ENCODE data around the gene CEP250. TPM values are rescaled to one million over a fixed set of nuclear protein-coding genes. Genes with fewer than 3 reads are reported as not detected.

The CEP250 gene
- total and polyA plus RNA-seq, 12 donors, result 4.8 to 18.8 (median 13.8) TPM

DNA sequence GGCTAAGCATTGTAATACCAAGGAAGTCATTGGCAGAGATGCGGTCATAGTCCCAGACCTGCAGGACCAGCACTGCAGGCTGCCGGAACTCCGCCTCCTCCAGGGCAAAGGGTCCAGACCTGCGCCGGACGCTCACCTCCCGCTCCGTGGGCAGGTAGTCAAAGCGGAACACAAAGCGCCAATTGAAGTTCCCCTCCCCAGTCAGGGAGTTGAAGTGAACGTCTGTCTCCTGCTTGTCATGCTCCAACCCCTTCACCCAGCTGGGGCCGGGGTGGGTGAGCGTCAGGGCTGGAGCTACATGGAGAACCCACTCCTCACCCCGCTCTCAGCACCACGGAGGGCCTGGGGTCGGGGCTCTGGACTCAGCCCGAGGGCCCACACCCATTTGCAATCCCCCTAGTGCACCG is 104.7 kb downstream of the CEP250 start:
- WGBS, 2 donors, result 68 to 79% methylated on average over 18 of the region's 18 CpGs
- no peaks in the 10 kb centered on the region for H3K9me3 ChIP-seq
- intact Hi-C loops (cut with DNase I), result no loop called here
- no peak for DNase-seq
- H3K4me1 ChIP-seq, result no peaks in the 10 kb centered on the region
- no peaks in the 10 kb centered on the region for H3K27me3 ChIP-seq
- no peak for ATAC-seq
- H3K27ac ChIP-seq, result no peak overlapping the region
- TF ChIP-seq, protein P1, sequence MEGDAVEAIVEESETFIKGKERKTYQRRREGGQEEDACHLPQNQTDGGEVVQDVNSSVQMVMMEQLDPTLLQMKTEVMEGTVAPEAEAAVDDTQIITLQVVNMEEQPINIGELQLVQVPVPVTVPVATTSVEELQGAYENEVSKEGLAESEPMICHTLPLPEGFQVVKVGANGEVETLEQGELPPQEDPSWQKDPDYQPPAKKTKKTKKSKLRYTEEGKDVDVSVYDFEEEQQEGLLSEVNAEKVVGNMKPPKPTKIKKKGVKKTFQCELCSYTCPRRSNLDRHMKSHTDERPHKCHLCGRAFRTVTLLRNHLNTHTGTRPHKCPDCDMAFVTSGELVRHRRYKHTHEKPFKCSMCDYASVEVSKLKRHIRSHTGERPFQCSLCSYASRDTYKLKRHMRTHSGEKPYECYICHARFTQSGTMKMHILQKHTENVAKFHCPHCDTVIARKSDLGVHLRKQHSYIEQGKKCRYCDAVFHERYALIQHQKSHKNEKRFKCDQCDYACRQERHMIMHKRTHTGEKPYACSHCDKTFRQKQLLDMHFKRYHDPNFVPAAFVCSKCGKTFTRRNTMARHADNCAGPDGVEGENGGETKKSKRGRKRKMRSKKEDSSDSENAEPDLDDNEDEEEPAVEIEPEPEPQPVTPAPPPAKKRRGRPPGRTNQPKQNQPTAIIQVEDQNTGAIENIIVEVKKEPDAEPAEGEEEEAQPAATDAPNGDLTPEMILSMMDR (IDR thresholded peaks at IDR 0.05), result no peak
- H3K4me3 ChIP-seq, result no peak overlapping the region
- peaks cover 0 to 38% (median 5%) of the 10 kb centered on the region in 9 donors for H3K36me3 ChIP-seq

DNA sequence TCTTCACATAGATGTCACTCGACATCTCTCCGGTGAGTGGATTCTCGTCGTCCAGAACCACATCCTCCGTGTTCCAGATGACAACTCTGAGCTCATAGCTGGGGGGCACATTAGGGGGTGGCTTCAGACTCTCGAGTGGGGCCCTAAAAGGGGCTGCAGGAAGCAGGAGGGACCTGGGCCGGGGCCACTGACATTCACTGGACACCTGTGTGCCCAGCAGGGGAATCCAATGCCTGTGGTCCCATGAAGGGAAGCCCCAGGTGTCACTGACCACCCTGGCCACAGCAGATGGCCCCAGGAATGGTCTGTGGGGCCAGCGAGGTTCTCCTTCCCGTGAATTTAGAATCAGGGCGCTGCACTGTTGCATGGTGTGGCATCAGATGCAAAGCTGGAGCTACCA is 105.1 kb downstream of the CEP250 start:
- DNase-seq (no peak), ATAC-seq (no peak)
- Histone ChIP-seq H3K36me3 (peaks cover 0 to 34% (median 5%) of the 10 kb centered on the region in 9 donors), H3K27me3 (no peaks in the 10 kb centered on the region), H3K4me3 (no peak overlapping the region), H3K4me1 (no peaks in the 10 kb centered on the region), H3K9me3 (no peaks in the 10 kb centered on the region), H3K27ac (no peak overlapping the region)
- intact Hi-C loops (cut with DNase I), result no loop called here
- TF ChIP-seq, protein P1 (IDR thresholded peaks at IDR 0.05), result no peak
- WGBS, 2 donors, result 71 to 72% methylated on average over 10 of the region's 10 CpGs

DNA sequence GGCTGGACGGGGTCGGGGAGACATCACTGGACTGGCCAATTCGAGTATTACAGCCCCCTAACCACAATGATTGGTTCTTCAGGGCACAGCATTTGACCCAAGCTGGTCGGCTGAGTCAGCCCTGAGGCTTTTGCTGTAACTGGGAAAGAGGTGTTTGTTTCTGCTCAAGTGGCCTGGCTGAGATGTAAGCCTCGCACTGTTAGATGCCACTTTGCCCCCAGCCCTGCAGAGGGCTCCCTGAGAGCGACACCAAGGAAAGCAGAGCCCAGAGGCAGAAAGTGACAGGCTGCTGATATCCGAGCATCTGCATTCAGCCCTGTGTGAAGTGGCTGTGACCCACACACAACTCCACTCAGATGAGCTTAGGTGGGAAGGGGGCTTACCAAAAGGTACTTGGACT is 105.9 kb downstream of the CEP250 start:
- no peaks in the 10 kb centered on the region for H3K27me3 ChIP-seq
- peak in 7 of 8 donors; percentile 26 to 75 (median 54) for ATAC-seq
- H3K27ac ChIP-seq, result no peak overlapping the region
- DNase-seq, result no peak
- no peaks in the 10 kb centered on the region for H3K9me3 ChIP-seq
- 21 to 25% methylated on average over 7 of the region's 7 CpGs for WGBS, 2 donors
- H3K4me1 ChIP-seq, result no peaks in the 10 kb centered on the region
- peaks cover 0 to 27% (median 0%) of the 10 kb centered on the region in 9 donors for H3K36me3 ChIP-seq
- TF ChIP-seq, protein P1 (IDR thresholded peaks at IDR 0.05), result peak in 4 of 9 donors; percentile 35 to 47 (median 42)
- intact Hi-C loops (cut with DNase I), result no loop called here
- H3K4me3 ChIP-seq, result no peak overlapping the region

DNA sequence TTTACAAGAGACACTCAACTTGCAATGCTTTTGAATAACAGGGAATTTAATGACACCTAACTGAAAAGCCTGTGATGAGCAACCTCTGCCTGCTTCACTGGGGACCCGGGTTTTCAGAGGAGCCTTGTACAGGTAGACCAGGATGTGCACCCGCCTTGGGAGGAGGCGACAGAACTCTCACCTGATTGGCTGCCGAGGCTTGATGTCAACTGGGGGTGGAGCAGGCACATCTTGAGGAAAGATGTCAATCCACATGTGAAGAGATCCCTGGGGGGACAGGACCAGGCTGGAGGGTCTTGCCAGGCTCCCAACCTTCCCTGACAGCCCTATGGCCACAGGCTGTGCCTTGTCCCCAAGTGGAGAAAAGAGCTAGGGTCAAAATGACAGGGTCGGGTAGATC is 106.3 kb downstream of the CEP250 start:
- no peaks in the 10 kb centered on the region for H3K9me3 ChIP-seq
- no peaks in the 10 kb centered on the region for H3K4me1 ChIP-seq
- H3K36me3 ChIP-seq, result peaks cover 0 to 23% (median 0%) of the 10 kb centered on the region in 9 donors
- DNase-seq (no peak), ATAC-seq (no peak)
- intact Hi-C loops (cut with DNase I), result no loop called here
- H3K4me3 ChIP-seq, result no peak overlapping the region
- 45 to 54% methylated on average over 5 of the region's 5 CpGs for WGBS, 2 donors
- no peaks in the 10 kb centered on the region for H3K27me3 ChIP-seq
- TF ChIP-seq, protein P1 (IDR thresholded peaks at IDR 0.05), result no peak
- no peak overlapping the region for H3K27ac ChIP-seq

All from heart right ventricle (tissue), 16 donors.